GM12865 (cell line): ENCODE results near the gene PARP11.

Experiments
- DNase-seq: peaks from one replicate; pipeline ENCODE4 v3.0.0; 2010; ENCODE audit warnings: low read depth
- H3K4me3 ChIP-seq: 2 replicates; pipeline ENCODE4 v1.5.1; 2011; ENCODE audit warnings: mild to moderate bottlenecking, low read depth, low read length, control low read depth
- TF ChIP-seq, protein P1 (sequence below): IDR thresholded peaks from 2 replicates; pipeline ENCODE4 v1.5.1; 2011; ENCODE audit warnings: low read length, control low read depth, low read depth, inconsistent platforms; ENCODE audit not compliant: insufficient read depth; ENCODE audit errors: missing control alignments

Gene PARP11

DNA sequence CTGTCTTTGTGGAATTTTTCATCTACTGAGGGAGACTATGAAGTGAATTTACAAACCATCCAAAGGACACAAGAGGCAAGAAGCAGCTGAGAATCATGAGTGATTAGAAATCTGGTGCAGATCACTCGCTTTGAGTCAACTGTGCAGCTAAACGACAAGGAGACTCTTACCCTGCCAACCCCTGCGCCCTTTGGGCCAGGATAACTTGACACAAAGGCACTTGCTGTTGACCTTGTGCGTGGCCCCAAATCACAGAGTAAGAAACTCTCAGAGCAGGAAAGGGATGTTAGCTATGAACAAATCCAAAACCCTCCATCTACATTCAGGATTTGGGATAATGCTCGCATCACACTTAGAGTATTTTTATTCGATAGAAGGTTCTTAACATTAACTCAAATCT, 11.5 kb upstream of the PARP11 start:
- DNase-seq = no peak
- TF ChIP-seq, protein P1, sequence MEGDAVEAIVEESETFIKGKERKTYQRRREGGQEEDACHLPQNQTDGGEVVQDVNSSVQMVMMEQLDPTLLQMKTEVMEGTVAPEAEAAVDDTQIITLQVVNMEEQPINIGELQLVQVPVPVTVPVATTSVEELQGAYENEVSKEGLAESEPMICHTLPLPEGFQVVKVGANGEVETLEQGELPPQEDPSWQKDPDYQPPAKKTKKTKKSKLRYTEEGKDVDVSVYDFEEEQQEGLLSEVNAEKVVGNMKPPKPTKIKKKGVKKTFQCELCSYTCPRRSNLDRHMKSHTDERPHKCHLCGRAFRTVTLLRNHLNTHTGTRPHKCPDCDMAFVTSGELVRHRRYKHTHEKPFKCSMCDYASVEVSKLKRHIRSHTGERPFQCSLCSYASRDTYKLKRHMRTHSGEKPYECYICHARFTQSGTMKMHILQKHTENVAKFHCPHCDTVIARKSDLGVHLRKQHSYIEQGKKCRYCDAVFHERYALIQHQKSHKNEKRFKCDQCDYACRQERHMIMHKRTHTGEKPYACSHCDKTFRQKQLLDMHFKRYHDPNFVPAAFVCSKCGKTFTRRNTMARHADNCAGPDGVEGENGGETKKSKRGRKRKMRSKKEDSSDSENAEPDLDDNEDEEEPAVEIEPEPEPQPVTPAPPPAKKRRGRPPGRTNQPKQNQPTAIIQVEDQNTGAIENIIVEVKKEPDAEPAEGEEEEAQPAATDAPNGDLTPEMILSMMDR = no peak
- H3K4me3 ChIP-seq = no peak overlapping the region

DNA sequence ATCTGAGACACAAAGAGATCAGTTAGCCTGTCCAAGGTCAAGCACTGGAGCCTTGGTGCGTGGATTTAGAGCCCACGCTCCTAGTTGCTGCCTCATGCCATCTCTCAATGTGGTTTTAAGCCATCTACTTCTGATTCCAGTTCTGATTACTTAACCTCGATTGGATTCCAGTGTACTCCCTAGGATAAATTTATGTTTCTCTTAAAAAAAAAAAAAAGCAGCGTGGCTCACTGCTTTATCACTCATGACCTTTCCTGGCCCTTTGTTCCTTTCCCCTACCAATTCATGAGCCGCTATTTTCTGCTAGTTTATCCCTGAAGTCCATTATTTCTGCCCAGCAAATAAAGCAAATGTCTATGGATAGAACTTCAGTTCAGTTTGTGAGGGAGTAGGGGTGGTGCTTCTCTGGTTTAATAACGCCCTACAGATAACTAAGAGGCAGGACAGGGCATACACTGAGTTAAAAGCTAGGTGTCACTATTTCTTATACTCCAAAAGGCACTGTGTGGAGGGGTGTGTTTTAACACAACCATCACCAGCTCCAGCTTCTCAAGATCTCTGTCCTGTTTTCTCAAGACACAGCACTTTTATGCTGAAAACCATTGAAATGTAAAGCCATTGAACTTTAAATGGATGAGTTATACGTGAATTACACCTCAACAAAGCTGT, 9.8 kb upstream of the PARP11 start:
- no peak overlapping the region for H3K4me3 ChIP-seq
- DNase-seq = peak; percentile 19
- TF ChIP-seq, protein P1 = peak; percentile 13

DNA sequence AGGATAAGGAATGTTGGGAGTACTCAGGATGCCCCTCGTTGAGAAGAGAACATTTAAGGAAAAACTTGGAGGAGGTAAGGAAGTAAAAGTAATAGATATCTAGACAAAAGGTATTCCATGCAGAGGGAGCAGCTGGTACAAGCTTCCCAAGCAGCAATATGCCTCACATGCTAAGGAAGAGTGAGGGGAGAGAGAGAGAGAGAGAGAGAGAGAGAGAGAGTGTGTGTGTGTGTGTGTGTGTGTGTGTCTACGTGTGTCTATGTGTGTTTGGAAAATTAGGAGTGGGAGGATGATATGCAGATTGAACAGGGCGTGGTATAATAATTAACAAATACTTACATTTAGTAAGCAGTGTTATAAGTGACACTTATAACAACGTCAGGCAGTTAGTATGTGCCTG, 9.2 kb upstream of the PARP11 start:
- TF ChIP-seq, protein P1 = no peak
- H3K4me3 ChIP-seq = no peak overlapping the region
- DNase-seq = no peak

DNA sequence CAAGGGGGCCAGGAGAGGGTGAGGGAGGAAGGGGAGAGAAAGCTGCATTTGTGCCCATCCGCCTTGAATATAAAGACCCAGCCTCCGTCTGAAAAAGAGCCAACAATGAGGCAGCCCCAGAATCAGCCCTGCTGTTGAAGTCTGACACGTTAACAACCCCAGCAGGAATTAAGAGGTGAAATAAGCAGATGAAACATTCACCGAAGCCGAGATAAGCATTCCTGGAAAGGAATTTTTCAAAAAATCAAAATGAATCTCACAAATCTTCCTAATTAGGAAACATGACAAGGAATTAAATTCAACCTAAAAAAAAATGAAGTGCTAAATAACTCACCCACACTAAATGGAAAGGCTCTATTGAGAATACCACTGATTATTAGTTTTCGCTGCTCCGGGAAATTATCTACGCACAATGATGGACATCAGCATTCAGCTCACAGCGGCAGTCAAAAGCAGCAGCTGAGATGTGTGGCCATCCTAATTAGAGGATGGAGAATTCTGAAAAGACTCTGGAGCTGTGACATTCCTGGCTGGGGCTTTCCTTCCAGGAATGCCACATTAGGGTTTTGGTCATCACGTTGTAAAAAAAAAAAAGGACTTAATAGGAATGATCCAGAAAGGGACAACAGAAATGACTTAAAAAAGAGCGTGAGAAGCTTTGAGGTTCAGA, 8.2 kb upstream of the PARP11 start:
- H3K4me3 ChIP-seq = no peak overlapping the region
- TF ChIP-seq, protein P1 = no peak
- no peak for DNase-seq

DNA sequence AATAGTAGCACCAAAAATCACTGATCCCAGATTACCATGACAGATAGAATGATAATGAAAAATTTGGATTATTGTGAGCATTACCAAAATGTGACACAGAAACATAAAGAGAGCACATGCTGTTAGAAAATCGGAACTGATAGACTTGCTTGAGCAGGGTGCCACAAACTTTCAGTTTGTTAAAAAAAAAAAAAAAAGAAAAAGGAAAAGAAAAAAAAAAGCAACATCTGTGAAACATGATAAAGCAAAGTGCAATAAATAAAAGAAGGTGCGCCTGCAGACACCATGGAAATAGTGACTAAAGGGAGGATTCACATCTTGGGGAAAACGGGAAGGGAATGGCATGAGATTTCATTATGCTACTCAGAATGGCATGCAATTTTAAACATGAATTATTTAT, 6.6 kb upstream of the PARP11 start:
- TF ChIP-seq, protein P1 = no peak
- no peak for DNase-seq

DNA sequence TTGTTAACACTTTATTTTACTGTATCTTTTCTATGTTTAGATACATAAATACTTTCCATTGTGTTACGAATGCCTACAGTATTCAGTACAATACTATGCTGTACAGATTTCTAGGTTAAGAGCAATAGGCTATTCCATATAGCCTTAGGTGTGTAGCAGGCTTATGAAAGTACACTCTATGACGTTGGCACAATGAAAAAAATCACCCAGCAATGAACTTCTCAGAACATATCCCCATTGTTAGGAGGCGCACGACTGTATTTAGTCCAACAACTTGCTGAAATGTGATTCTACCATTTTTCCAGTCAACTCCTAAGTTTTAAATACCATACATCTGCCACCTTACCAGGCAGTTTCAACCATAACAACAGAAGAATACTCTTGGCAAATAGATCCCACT, 1.8 kb downstream of the PARP11 start:
- no peak for DNase-seq
- H3K4me3 ChIP-seq = no peak overlapping the region
- TF ChIP-seq, protein P1 = no peak

More for the DNA sequence above, 6.6 kb upstream of the PARP11 start:
- H3K4me3 ChIP-seq = no peak overlapping the region

DNA sequence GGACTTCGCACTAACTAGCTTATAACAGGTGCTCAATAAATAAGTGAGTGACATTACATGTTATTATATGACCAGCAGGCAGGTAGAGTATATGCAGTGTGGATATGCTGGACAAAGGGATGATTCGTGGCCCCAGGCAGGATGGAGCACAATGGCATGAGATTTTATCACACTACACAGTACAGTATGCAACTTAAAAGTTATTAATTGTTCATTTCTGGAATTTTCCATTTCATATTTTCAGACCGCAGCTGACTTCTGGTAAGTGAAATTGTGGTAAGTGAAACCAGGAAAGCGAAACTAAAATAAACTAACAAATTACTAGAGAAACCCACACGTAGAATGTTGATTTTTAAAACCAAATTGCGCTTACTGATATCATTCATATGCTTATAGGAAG, 3.3 kb downstream of the PARP11 start:
- H3K4me3 ChIP-seq = no peak overlapping the region
- TF ChIP-seq, protein P1 = no peak
- DNase-seq = peak; percentile 35
